Body of pancreas (tissue), 4 donors: Measurements from ENCODE around the gene FMO5. TPM values are rescaled to one million over a fixed set of nuclear protein-coding genes. Genes with fewer than 3 reads are reported as not detected.
"Not testable (repeated sequence)": the region's sequence is repeated elsewhere in the genome, so short reads cannot be mapped to it uniquely, and the experiment has no call there.

ENCODE experiments used
- ATAC-seq: fragments of 150-250 bp; one replicate; pipeline ENCODE4 v1.9.1; 2016
- DNase-seq, 4 donors: peaks; one replicate each; pipeline ENCODE4 v3.0.0-alpha.2; 2019
- H3K27ac ChIP-seq, 4 donors: fragments of 200-600 bp; sonication (generic); 1 replicate in 3 of 4; 2 replicates in 1 of 4; pipeline versions ENCODE4 v1.5.1 to v1.6.1; 2016 to 2019; ENCODE audit warnings: mild to moderate bottlenecking in 1 of 4, mixed read lengths in 1 of 4, moderate library complexity in 1 of 4
- H3K27me3 ChIP-seq, 2 donors: fragments of 200-600 bp; sonication (generic); one replicate each; pipeline ENCODE4 v1.6.0; 2016; ENCODE audit warnings: mild to moderate bottlenecking in 1 of 2
- H3K36me3 ChIP-seq, 2 donors: fragments of 200-600 bp; sonication (generic); replicated peaks in 1 of 2; 2 replicates each; pipeline ENCODE4 v1.5.1; 2016; ENCODE audit warnings: low read depth in 2 of 2; ENCODE audit not compliant: insufficient read depth in 1 of 2
- H3K4me1 ChIP-seq: fragments of 200-600 bp; sonication (generic); one replicate; pipeline ENCODE4 v1.6.0; 2016
- H3K4me3 ChIP-seq, 2 donors: fragments of 200-600 bp; sonication (generic); 1 replicate in 1 of 2; 2 replicates in 1 of 2; pipeline ENCODE4 v1.5.1; 2016 to 2019
- H3K9me3 ChIP-seq, 3 donors: fragments of 200-600 bp; sonication (generic); 1 replicate in 2 of 3; 2 replicates in 1 of 3; pipeline ENCODE4 v1.5.1; 2016
- CTCF ChIP-seq, 7 experiments: fragments of 450-650 bp in 4 of 7; fragments of 200-600 bp in 3 of 7; sonication (generic) in 3 of 7; IDR thresholded peaks; one replicate each; pipeline ENCODE4 v1.5.1; 2016 to 2019; ENCODE audit warnings: antibody characterized with exemption in 7 of 7
- POLR2A ChIP-seq, 3 donors: fragments of 450-650 bp; IDR thresholded peaks; one replicate each; pipeline ENCODE4 v1.6.1; 2016; ENCODE audit warnings: antibody characterized with exemption in 3 of 3, mild to moderate bottlenecking in 2 of 3
- WGBS, 2 donors: methylation state at CpG; one replicate each; pipeline ENCODE4 v1.1.5; 2017; 5-methylcytosine and 5-hydroxymethylcytosine counted together
- intact Hi-C: fragments of 100-400 bp; cut with DNase I; formaldehyde crosslinking; loops from one replicate; pipeline ENCODE4 v1.15.1; 2023
- total RNA-seq, 2 donors: library from RNA; depleted of rRNA; stranded (reverse); fragments of >200 nt; gene quantifications; one replicate each; pipeline ENCODE4 v1.1.0, GENCODE V29; 2016

The FMO5 gene
- total RNA-seq, 2 donors from 2014 or later: 30.6 to 68.6 TPM

- H3K27me3 ChIP-seq: no peaks in the 10 kb centered on the region
- H3K4me3 ChIP-seq: no peak overlapping the region
- WGBS, 2 donors: 94 to 96% methylated on average over 1 of the region's 1 CpG
- H3K27ac ChIP-seq: no peak overlapping the region
- intact Hi-C loops: no loop called here
- no peaks in the 10 kb centered on the region for H3K9me3 ChIP-seq
- DNase-seq (no peak), ATAC-seq (no peak)
- H3K36me3 ChIP-seq: peaks cover 0 to 23% of the 10 kb centered on the region in 2 donors
- no peak for TF ChIP-seq CTCF (IDR thresholded peaks at IDR 0.05)
- peaks cover 5% of the 10 kb centered on the region for H3K4me1 ChIP-seq
These were observed 62.1 kb downstream of the FMO5 start for GRCh38 chr1:147163019-147163418.

GRCh38 chr1:147162093-147162492 is 63.0 kb downstream of the FMO5 start:
- TF ChIP-seq CTCF (IDR thresholded peaks at IDR 0.05): no peak
- no peak for TF ChIP-seq POLR2A (IDR thresholded peaks at IDR 0.05)
- intact Hi-C loops: no loop called here
- peaks cover 0 to 24% of the 10 kb centered on the region in 2 donors for H3K36me3 ChIP-seq
- ATAC-seq (no peak), DNase-seq (no peak)
- H3K9me3 ChIP-seq: no peaks in the 10 kb centered on the region
- H3K27me3 ChIP-seq: no peaks in the 10 kb centered on the region
- H3K4me1 ChIP-seq: no peaks in the 10 kb centered on the region
- H3K27ac ChIP-seq: no peak overlapping the region
- no peak overlapping the region for H3K4me3 ChIP-seq

GRCh38 chr1:147157116-147157515 is 68.0 kb downstream of the FMO5 start:
- H3K27me3 ChIP-seq, intact Hi-C loops, DNase-seq, H3K27ac ChIP-seq, H3K4me1 ChIP-seq, H3K4me3 ChIP-seq, ATAC-seq, H3K9me3 ChIP-seq: not testable (repeated sequence)
- WGBS, 2 donors: 93% methylated on average over 2 of the region's 2 CpGs
- peaks cover 0 to 24% of the 10 kb centered on the region in 2 donors for H3K36me3 ChIP-seq

GRCh38 chr1:147156642-147157041 is 68.5 kb downstream of the FMO5 start:
- intact Hi-C loops: no loop called here
- H3K27me3 ChIP-seq: no peaks in the 10 kb centered on the region
- 96 to 97% methylated on average over 3 of the region's 3 CpGs for WGBS, 2 donors
- H3K9me3 ChIP-seq: no peaks in the 10 kb centered on the region
- ATAC-seq: no peak
- H3K4me3 ChIP-seq: no peak overlapping the region
- no peaks in the 10 kb centered on the region for H3K4me1 ChIP-seq
- no peak for TF ChIP-seq POLR2A (IDR thresholded peaks at IDR 0.05)
- TF ChIP-seq CTCF (IDR thresholded peaks at IDR 0.05): no peak
- H3K27ac ChIP-seq: no peak overlapping the region
- peaks cover 0 to 24% of the 10 kb centered on the region in 2 donors for H3K36me3 ChIP-seq
- no peak for DNase-seq

GRCh38 chr1:147152772-147153171 is 72.4 kb downstream of the FMO5 start:
- Histone ChIP-seq H3K9me3 (no peaks in the 10 kb centered on the region), H3K36me3 (peaks cover 0 to 1% of the 10 kb centered on the region in 2 donors), H3K4me3 (no peak overlapping the region), H3K4me1 (no peaks in the 10 kb centered on the region), H3K27ac (no peak overlapping the region), H3K27me3 (no peaks in the 10 kb centered on the region)
- intact Hi-C loops: no loop called here
- no peak for ATAC-seq
- DNase-seq: no peak
- WGBS, 2 donors: 71 to 81% methylated on average over 3 of the region's 3 CpGs
- no peak for TF ChIP-seq CTCF (IDR thresholded peaks at IDR 0.05)
- no peak for TF ChIP-seq POLR2A (IDR thresholded peaks at IDR 0.05)
